Fibroblast of the conjunctiva (primary cell): ENCODE data around the gene TMIGD1.
"Not testable (repeated sequence)": the region's sequence is repeated elsewhere in the genome, so short reads cannot be mapped to it uniquely, and the experiment has no call there.

Experiments
- DNase-seq: peaks from one replicate; pipeline ENCODE4 v3.0.0-alpha.2; 2010; ENCODE audit warnings: low read depth

TMIGD1 gene

DNA sequence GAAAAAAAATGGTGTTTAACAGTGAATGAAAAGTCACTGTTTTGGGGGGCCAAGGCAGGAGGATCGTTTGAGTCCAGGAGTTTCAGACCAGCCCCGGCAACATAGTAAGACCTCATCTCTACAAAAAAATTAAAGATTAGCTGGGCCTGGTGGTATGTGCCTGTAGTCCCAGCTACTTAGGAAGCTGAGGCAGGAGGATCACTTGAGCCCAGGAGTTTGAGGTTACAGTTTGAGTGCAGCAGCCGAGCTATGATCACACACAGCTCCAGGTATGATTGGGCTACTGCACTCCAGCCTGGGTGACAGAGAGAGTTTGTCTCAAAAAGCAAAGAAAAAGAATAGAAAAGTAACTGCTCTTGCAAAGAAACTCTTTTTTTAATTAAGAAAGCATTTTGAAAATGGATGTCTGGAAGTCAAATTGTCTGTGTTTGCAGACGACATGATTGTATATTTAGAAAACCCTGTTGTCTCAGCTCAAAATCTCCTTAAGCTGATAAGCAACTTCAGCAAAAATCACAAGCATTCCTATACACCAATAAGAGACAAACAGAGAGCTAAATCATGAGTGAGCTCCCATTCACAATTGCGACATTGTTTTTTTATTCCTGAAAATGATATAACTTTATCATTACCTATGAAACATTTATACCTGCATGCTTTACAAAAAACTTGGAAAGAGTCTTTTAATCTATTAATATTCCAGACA is 24.4 kb upstream of the TMIGD1 start:
- DNase-seq = no peak

- DNase-seq = no peak
Observed at GRCh38 chr17:30357476-30357875, 23.6 kb upstream of the TMIGD1 start.

- DNase-seq = no peak
Observed at GRCh38 chr17:30354701-30355100, 20.8 kb upstream of the TMIGD1 start.

GRCh38 chr17:30352240-30352814 is 18.5 kb upstream of the TMIGD1 start:
- DNase-seq = no peak

GRCh38 chr17:30351735-30352134 is 17.9 kb upstream of the TMIGD1 start:
- DNase-seq = no peak

- not testable (repeated sequence) for DNase-seq
Observed at GRCh38 chr17:30351263-30351662, 17.4 kb upstream of the TMIGD1 start.

- no peak for DNase-seq
Observed at GRCh38 chr17:30349252-30349651, 15.4 kb upstream of the TMIGD1 start.

DNA sequence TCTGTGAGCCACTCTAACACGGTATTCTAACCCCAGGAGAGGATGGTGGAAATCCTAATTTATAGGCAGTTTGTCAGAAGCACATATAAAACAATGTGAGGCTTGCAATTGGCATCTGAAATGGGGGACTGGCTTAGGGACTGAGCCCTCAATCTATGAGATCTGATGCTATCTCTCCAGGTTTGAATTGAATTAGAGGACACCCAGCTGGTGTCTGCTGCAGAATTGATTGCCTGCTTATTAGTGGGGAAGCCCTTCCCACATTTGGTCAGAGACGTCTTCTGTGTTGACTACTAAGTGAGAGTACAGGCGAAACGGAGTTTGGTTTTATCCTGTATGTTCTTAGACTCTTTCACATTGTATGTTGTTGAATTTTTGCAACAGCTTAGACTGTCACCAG is 13.6 kb upstream of the TMIGD1 start:
- DNase-seq = no peak

DNA sequence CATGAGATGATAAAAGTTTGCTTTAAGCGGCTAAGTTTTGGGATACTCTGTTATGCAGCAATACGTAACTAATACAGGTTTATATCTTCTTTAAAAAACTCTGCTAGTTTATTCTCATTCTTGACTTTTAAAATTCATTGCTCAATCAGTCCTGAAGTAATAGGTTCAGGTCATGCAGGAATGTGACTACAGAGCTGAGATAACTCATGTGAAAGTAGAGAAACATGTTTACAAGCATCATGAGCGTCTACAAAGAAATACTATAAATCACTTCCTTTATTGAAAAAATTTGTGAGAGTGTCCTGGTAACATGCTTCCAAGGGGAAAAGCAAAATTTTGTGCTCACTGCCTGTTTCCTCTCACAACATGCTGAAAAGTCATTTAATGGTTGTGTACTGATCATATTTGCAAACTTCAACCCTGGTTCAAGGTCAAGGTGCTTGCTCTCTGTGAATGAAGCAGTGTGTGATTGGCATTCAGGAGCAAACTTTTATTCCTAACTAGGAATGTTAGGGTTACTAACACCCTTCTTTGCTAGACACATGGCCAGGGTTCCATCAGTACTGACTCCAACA is 12.5 kb upstream of the TMIGD1 start:
- no peak for DNase-seq

- DNase-seq = no peak
Observed at GRCh38 chr17:30345527-30346075, 11.7 kb upstream of the TMIGD1 start.

- DNase-seq = no peak
Observed at GRCh38 chr17:30345089-30345433, 11.2 kb upstream of the TMIGD1 start.

- peak; percentile 74 for DNase-seq
Observed at GRCh38 chr17:30344283-30345088, 10.6 kb upstream of the TMIGD1 start.

DNA sequence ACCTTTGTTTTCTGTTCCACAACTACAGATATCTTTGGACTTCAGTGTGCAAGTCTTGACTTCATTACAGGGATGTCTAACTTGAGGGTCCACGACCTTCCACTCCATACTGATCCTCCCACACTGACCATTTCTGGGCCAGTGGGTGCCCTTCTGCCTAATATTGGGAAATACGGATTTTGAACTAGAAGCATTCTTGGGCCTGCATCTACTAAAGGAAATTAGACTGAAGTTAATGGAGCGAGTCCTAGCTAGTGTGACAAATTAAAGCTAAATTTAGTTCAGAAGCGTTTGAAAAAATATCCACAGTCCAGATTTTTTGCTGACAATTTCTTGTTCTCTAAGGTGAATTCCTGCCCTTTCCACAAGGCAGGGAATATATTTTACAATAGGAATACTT is 9.9 kb upstream of the TMIGD1 start:
- no peak for DNase-seq

- DNase-seq = not testable (repeated sequence)
Observed at GRCh38 chr17:30343244-30343643, 9.4 kb upstream of the TMIGD1 start.

DNA sequence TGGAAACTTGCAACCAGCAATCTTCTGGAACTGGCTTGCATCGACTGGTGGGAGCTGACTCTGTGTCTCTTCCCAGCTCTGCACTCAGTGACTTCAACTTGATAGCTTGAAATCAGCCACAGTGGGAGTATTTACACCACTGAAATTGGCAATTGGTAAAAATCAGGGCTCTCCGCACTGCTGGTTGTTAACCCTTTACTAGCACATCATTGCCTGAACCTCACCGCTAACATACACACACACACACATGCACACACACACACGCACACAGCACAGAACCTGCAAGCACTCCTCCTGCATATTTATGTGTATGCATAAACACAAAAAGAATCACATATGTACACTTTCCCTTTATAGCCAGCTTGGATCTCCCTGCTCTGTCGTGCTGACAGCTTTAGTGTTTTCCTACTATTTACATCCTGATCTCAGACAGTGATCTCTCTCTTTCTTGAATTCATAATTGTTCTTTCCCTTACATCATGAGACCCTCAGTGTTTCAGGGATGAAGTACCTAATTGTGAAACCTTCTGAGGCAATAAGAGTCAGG is 7.9 kb upstream of the TMIGD1 start:
- no peak for DNase-seq

DNA sequence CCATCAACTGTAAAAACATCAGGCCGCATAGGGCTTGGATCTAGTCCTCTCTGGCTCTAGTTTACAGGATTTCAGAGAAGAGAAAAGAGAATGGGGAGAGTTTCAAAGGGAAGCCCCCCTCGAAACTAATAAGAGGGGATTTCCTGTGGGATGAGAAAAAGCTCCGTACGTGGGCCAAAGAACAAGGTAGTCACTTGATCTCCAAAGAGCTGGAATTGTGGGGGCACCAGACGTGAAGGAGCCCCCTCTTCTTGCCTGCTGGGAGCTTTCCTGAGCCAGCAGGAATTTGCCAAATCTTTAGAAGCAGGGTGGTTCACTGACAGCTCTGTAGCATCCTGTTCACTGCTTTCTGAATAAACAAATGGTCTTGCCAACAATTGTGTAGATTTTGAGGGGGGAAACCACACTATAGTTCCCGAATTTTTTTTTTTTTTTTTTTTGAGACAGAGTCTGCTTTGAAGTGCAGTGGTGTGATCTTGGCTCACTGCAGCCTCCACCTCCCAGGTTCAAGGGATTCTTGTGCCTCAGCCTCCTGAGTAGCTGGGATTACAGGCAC is 7.0 kb upstream of the TMIGD1 start:
- DNase-seq = no peak

DNA sequence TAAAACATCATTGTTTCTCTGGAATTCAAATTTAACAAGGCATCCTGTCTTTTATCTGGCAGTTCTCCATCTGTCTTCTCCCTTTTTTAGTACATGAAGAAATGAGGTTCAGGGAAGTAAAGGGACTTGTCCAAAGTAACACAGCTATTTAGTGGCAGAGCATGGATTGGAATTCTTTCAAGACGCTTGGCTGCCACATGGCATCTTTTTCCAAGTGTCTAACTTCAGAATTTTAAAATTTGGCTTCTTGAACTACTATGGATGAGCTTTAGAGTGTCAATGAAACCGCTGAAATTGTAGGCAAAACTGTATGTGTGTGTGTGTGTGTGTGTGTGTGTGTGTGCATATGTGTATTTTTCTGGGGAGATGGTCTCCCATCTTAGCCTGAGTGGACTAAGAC is 5.2 kb upstream of the TMIGD1 start:
- DNase-seq = no peak

GRCh38 chr17:30337393-30337999 is 3.6 kb upstream of the TMIGD1 start:
- no peak for DNase-seq

DNA sequence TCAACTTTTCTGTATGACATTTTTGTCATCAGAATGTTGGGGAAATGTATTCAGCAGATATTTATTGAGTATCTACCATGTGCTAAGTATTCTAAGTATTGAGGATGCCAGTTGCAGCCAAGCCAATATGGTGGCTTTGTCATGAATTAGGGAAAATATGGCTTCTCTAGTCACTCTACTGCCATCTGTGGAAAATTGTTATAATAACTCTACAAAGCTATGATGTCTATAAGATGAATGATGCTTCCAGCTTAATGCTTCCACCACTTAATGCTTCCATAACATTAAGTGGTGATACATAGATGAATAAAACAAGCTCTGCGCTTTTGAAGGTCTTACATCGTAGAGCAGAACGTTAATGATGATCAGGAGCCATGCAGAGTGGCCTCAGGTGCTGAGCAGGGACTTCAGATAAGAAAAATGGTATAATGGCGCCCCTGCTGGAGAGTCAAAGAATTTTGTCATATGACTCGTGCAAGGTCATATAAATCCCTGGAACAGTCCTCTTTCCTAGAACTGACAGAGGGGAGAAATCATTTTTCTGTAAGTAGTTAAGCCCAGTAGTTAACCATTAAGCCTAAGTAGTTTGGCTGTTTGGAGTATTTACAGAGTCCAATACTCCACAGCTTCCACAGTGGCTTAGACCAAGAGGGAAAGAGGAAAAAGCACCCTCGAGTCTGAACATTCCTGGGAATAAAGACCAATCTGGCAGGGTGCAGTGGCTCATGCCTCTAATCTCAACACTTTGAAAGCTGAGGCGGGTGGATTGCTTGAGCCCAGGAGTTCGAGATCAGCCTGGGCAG is 2.7 kb upstream of the TMIGD1 start:
- DNase-seq = peak; percentile 24

DNA sequence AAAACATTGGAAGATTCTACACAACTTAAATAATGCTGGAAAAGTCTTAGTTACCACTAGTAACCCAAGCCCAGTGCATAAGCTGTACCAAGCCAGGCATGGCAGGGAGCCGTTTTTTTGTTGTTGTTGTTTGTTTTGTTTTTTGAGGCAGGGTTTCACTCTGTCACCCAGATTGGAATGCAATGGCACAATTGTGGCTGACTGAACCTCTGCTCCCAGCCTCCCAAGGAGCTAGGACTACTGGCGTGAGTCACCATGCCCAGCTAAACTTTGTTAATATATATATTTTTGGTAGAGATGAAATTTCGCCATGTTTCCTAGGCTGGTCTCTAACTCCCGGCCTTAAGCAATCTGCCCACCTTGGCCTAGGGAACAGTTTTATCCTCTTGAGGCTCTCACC is 564 bp upstream of the TMIGD1 start:
- DNase-seq = no peak

GRCh38 chr17:30332057-30332542 is 1.8 kb downstream of the TMIGD1 start:
- DNase-seq = no peak
